HepG2 (cell line): ENCODE measurements around the gene KIF25. TPM values are rescaled to one million over a fixed set of nuclear protein-coding genes. Genes with fewer than 3 reads are reported as not detected.

Experiments used
- ATAC-seq: fragments of 200-7000 bp; cut with Tn5 transposase; 3 replicates; pipeline ENCODE4 v1.9.1; 2020; ENCODE audit warnings: mild to moderate bottlenecking, moderate library complexity
- BruUV-seq: library from RNA; stranded (reverse); fragments of 400-500 nt; replicated peaks from 2 replicates; lab custom pipeline; 2021; lab: Mats Ljungman, UMichigan
- CTCF ChIA-PET: fragments of 300-600 bp; formaldehyde crosslinking; extraction: SDS; loops from one replicate; lab custom pipeline; 2021; ENCODE audit warnings: low total read pairs, inconsistent platforms, low intra/inter-chr PET ratio; lab: Yijun Ruan, JAX
- POLR2A ChIA-PET: fragments of 350-600 bp; sonication (Branson Sonifier 250); formaldehyde crosslinking; loops from one replicate; lab custom pipeline; 2020; ENCODE audit warnings: antibody characterized with exemption, inconsistent platforms; lab: Yijun Ruan, JAX
- DNase-seq: peaks from one replicate; pipeline ENCODE4 v3.0.0-alpha.2; 2015; ENCODE audit warnings: low spot score
- FAIRE-seq: peaks from 3 replicates; lab custom pipeline; 2011; peaks lifted over from hg19 to GRCh38; lab: Jason Lieb, UNC
- H2AFZ ChIP-seq: one replicate; pipeline ENCODE4 v1.6.1; 2011; ENCODE audit warnings: low read length, inconsistent platforms
- H3K27ac ChIP-seq: fragments of 300-600 bp; 3 replicates; pipeline ENCODE4 v1.8.0; 2011; ENCODE audit warnings: mixed run types, mild to moderate bottlenecking, mixed read lengths, low read length, inconsistent platforms; ENCODE audit not compliant: insufficient read depth; ENCODE audit errors: extremely low read length
- H3K27me3 ChIP-seq, 2 experiments: fragments of 200-600 bp in 1 of 2; 2 replicates in 1 of 2; 3 replicates in 1 of 2; pipeline versions ENCODE4 v1.6.0 to v1.8.0; 2011; ENCODE audit warnings: low read length in 2 of 2, mild to moderate bottlenecking in 2 of 2, moderate library complexity in 2 of 2, inconsistent platforms in 1 of 2; ENCODE audit not compliant: insufficient read depth in 2 of 2, control insufficient read depth in 1 of 2
- H3K36me3 ChIP-seq, 2 experiments: fragments of 200-600 bp in 1 of 2; replicated peaks in 1 of 2; 2 replicates in 1 of 2; 3 replicates in 1 of 2; pipeline versions ENCODE4 v1.5.1 to v1.8.0; 2011; ENCODE audit warnings: low read length in 2 of 2, inconsistent platforms in 1 of 2; ENCODE audit not compliant: insufficient read depth in 2 of 2, control insufficient read depth in 1 of 2
- H3K4me1 ChIP-seq: 2 replicates; pipeline ENCODE4 v1.5.1; 2012; ENCODE audit warnings: low read length, inconsistent platforms; ENCODE audit not compliant: insufficient read depth
- H3K4me2 ChIP-seq: 2 replicates; pipeline ENCODE4 v1.6.0; 2011; ENCODE audit warnings: low read depth, low read length, inconsistent platforms
- H3K4me3 ChIP-seq, 3 experiments: fragments of 200-600 bp in 1 of 3; sonication (generic), shearing (Covaris generic) in 1 of 3; replicated peaks in 1 of 3; 2 replicates each; pipeline ENCODE4 v1.5.1; 2011 to 2016; ENCODE audit warnings: low read length in 3 of 3, inconsistent platforms in 2 of 3, low read depth in 2 of 3, mild to moderate bottlenecking in 2 of 3, control low read depth in 1 of 3, mixed read lengths in 1 of 3; ENCODE audit not compliant: insufficient read depth in 1 of 3
- H3K79me2 ChIP-seq: one replicate; pipeline ENCODE4 v1.6.1; 2011; ENCODE audit warnings: low read length, inconsistent platforms; ENCODE audit not compliant: insufficient read depth
- H3K9ac ChIP-seq: 2 replicates; pipeline ENCODE4 v1.6.0; 2011; ENCODE audit warnings: mild to moderate bottlenecking, low read depth, low read length, inconsistent platforms; ENCODE audit not compliant: insufficient read depth
- H3K9me3 ChIP-seq: 2 replicates; pipeline ENCODE4 v1.5.1; 2012; ENCODE audit warnings: mild to moderate bottlenecking, low read length
- H4K20me1 ChIP-seq: 2 replicates; pipeline ENCODE4 v1.6.0; 2011; ENCODE audit warnings: inconsistent platforms, mild to moderate bottlenecking, low read length, moderate library complexity; ENCODE audit not compliant: insufficient read depth
- CTCF ChIP-seq: sonication (generic); formaldehyde crosslinking; IDR thresholded peaks from 2 replicates; pipeline ENCODE4 v1.5.0; 2020; ENCODE audit warnings: mild to moderate bottlenecking, missing genetic modification reagents, moderate library complexity
- RAD21 ChIP-seq: fragments of 450-650 bp; formaldehyde crosslinking; IDR thresholded peaks from 2 replicates; pipeline ENCODE4 v1.5.0; 2020; ENCODE audit warnings: mild to moderate bottlenecking
- SETDB1 ChIP-seq: sonication (generic); formaldehyde crosslinking; IDR thresholded peaks from 2 replicates; pipeline ENCODE4 v1.5.1; 2020; ENCODE audit warnings: missing genetic modification reagents, mild to moderate bottlenecking, borderline replicate concordance
- SMC3 ChIP-seq: IDR thresholded peaks from 2 replicates; pipeline ENCODE4 v1.6.1; 2011; ENCODE audit warnings: low read length, improper control_type of control experiment
- STAG1 ChIP-seq: sonication (generic); formaldehyde crosslinking; IDR thresholded peaks from 2 replicates; pipeline ENCODE4 v1.4.0; 2020; ENCODE audit warnings: missing genetic modification reagents
- U2AF1 ChIP-seq: fragments of 200-400 bp; formaldehyde crosslinking; optimal IDR thresholded peaks from 2 replicates; pipeline ENCODE3; 2017; ENCODE audit warnings: mild to moderate bottlenecking, low read depth, low read length
- ZBTB33 ChIP-seq: sonication (generic); formaldehyde crosslinking; IDR thresholded peaks from 2 replicates; pipeline ENCODE4 v1.4.0; 2020; ENCODE audit warnings: missing genetic modification reagents
- ZBTB38 ChIP-seq: sonication (generic); formaldehyde crosslinking; IDR thresholded peaks from 2 replicates; pipeline ENCODE4 v1.5.1; 2020; ENCODE audit warnings: mild to moderate bottlenecking, missing genetic modification reagents
- ZNF12 ChIP-seq: sonication (generic); formaldehyde crosslinking; IDR thresholded peaks from 2 replicates; pipeline ENCODE4 v1.5.0; 2020; ENCODE audit warnings: missing genetic modification reagents
- ZNF251 ChIP-seq: sonication (generic); formaldehyde crosslinking; IDR thresholded peaks from 2 replicates; pipeline ENCODE4 v1.9.0; 2021; ENCODE audit warnings: mild to moderate bottlenecking, missing genetic modification reagents
- WGBS: methylation state at CpG from one replicate; pipeline ENCODE4 v1.1.6; 2017; ENCODE audit warnings: low lambda C conversion rate; 5-methylcytosine and 5-hydroxymethylcytosine counted together
- in situ Hi-C: cut with HindIII; loops from 2 replicates; pipeline ENCODE4 v1.10.0; 2017; ENCODE audit warnings: low pct_unique_long_range_greater_than_20kb; ENCODE audit not compliant: extremely low pct_ligation_motif_present
- intact Hi-C: fragments of 100-400 bp; cut with micrococcal nuclease; formaldehyde crosslinking; loops from one replicate; pipeline ENCODE4 v1.10.0; 2022; ENCODE audit not compliant: unreplicated experiment
- polyA plus RNA-seq, 8 experiments: library from polyadenylated mRNA; depleted of rRNA in 3 of 8; stranded (reverse) in 7 of 8; unstranded in 1 of 8; fragments of >200 nt; fragmentation: Illumina TruSeq in 4 of 8; extraction: Trizol in 4 of 8; gene quantifications; 2 replicates each; pipeline versions ENCODE4 v1.2.1 to v1.2.3, GENCODE V29; 2011 to 2016; ENCODE audit warnings: low read depth in 4 of 8, missing spikeins in 1 of 8, mixed read lengths in 1 of 8; ENCODE audit not compliant: insufficient read depth in 1 of 8
- total RNA-seq, 5 experiments: library from RNA; depleted of rRNA; stranded (reverse); fragments of >200 nt; fragmentation: Illumina TruSeq; extraction: Trizol; gene quantifications; 2 replicates each; pipeline ENCODE4 v1.2.3, GENCODE V29; 2016; ENCODE audit warnings: low read depth in 1 of 5
- TF ChIP-seq, protein P1 (sequence below): IDR thresholded peaks from 2 replicates; pipeline ENCODE4 v1.6.1; 2012; ENCODE audit warnings: low read depth, low read length, improper control_type of control experiment

KIF25 gene
- total and polyA plus RNA-seq, 2 of the 13 experiments (the other 11 are each of a cell fraction or from before 2014, with no cell fraction given): not detected

DNA sequence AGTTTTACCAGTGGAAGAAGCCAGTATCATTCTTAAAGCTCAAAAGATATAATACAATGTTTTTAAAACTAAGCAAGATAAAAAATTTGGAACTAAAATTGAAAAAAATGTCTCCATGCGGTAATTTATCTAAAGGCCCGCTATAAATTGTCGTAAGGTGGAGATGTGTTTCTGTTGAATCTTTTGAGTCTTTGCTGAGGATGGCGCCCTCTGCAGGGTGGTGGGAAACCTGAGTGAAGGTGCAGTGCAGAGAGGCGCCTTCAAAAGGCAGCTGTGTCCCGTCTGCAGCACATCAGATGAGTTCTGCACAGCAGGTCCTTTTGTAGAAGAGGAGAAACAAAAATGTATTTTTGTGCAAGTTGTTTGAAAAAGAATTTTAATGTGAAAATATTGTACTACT lies 29.4 kb upstream of the KIF25 start:
- no TSS peak for BruUV-seq
- ChIA-PET POLR2A (no interaction called here), CTCF (interaction anchor here (0.7 to 1.9 kb wide), 2 partner anchors 21 to 60 kb away, joined by 3 to 9 read pairs; no protein-coding TSS in a partner anchor)
- Histone ChIP-seq H3K4me2 (no peak overlapping the region), H3K79me2 (no peaks in the 10 kb centered on the region), H3K4me1 (peaks cover 38% of the 10 kb centered on the region), H3K9me3 (no peaks in the 10 kb centered on the region), H3K36me3 (peaks cover 15 to 44% of the 10 kb centered on the region in 2 experiments), H3K27ac (no peak overlapping the region), H3K27me3 (no peaks in the 10 kb centered on the region), H3K9ac (no peak overlapping the region), H3K4me3 (no peak overlapping the region), H4K20me1 (no peaks in the 10 kb centered on the region), H2AFZ (no peak overlapping the region)
- no peak for FAIRE-seq
- in situ Hi-C loops (no loop called here), intact Hi-C loops (loop anchor here (2.0 kb wide), 1 partner anchor 59 kb away; no protein-coding TSS in a partner anchor)
- 79% methylated on average over 6 of the region's 6 CpGs for WGBS
- TF ChIP-seq ZNF251 (CRISPR knock-in tag): no peak
- no peak for TF ChIP-seq ZNF12 (CRISPR knock-in tag)
- TF ChIP-seq RAD21 (CRISPR knock-in tag): peak; percentile 36; the same call in 1 of the 2 replicates
- TF ChIP-seq ZBTB33 (CRISPR knock-in tag): peak; percentile 93
- TF ChIP-seq ZBTB38 (CRISPR knock-in tag): peak; percentile 82
- TF ChIP-seq STAG1 (CRISPR knock-in tag): peak; percentile 71
- TF ChIP-seq SETDB1 (CRISPR knock-in tag): no peak
- peak; percentile 22 for TF ChIP-seq U2AF1
- peak; percentile 63 for TF ChIP-seq SMC3
- TF ChIP-seq, protein P1, sequence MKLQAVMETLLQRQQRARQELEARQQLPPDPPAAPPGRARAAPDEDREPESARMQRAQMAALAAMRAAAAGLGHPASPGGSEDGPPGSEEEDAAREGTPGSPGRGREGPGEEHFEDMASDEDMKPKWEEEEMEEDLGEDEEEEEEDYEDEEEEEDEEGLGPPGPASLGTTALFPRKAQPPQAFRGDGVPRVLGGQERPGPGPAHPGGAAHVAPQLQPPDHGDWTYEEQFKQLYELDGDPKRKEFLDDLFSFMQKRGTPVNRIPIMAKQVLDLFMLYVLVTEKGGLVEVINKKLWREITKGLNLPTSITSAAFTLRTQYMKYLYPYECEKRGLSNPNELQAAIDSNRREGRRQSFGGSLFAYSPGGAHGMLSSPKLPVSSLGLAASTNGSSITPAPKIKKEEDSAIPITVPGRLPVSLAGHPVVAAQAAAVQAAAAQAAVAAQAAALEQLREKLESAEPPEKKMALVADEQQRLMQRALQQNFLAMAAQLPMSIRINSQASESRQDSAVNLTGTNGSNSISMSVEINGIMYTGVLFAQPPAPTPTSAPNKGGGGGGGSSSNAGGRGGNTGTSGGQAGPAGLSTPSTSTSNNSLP: peak; percentile 82; the same call in 1 of the 2 replicates
- peak; percentile 71 for TF ChIP-seq CTCF (CRISPR knock-in tag)
- ATAC-seq: peak; percentile 42
- peak; percentile 65 for DNase-seq
